Neuronal stem cell (in vitro differentiated cells): ENCODE data around the gene MYG1.
A peak's percentile ranks its signal among the peaks of the same experiment; 100 is the strongest.

Source experiments
- DNase-seq: peaks from one replicate; pipeline ENCODE4 v3.0.0-alpha.2; 2013; ENCODE audit warnings: low spot score
- H2AFZ ChIP-seq: one replicate; pipeline ENCODE4 v1.6.1; 2013; ENCODE audit warnings: mild to moderate bottlenecking, low read length, inconsistent platforms
- H2AK5ac ChIP-seq: 2 replicates; pipeline ENCODE4 v1.6.1; 2013; ENCODE audit warnings: low read depth, mild to moderate bottlenecking, inconsistent platforms, low read length, moderate library complexity, mixed read lengths
- H2BK120ac ChIP-seq: 2 replicates; pipeline ENCODE4 v1.6.1; 2013; ENCODE audit warnings: low read depth, mild to moderate bottlenecking, inconsistent platforms, low read length, moderate library complexity, mixed read lengths
- H2BK12ac ChIP-seq: one replicate; pipeline ENCODE4 v1.6.1; 2013; ENCODE audit warnings: low read length, inconsistent platforms
- H2BK15ac ChIP-seq: 2 replicates; pipeline ENCODE4 v1.6.1; 2013; ENCODE audit warnings: mild to moderate bottlenecking, low read length, inconsistent platforms, mixed read lengths
- H2BK5ac ChIP-seq: one replicate; pipeline ENCODE4 v1.6.1; 2013; ENCODE audit warnings: inconsistent platforms, mild to moderate bottlenecking, low read length, moderate library complexity
- H3K14ac ChIP-seq: one replicate; pipeline ENCODE4 v1.6.1; 2013; ENCODE audit warnings: low read length, inconsistent platforms
- H3K18ac ChIP-seq: 2 replicates; pipeline ENCODE4 v1.6.1; 2013; ENCODE audit warnings: low read length, inconsistent platforms
- H3K23ac ChIP-seq: 2 replicates; pipeline ENCODE4 v1.6.1; 2013; ENCODE audit warnings: low read depth, mild to moderate bottlenecking, mixed read lengths, low read length, inconsistent platforms; ENCODE audit not compliant: poor library complexity
- H3K27ac ChIP-seq: replicated peaks from 3 replicates; pipeline ENCODE4 v1.5.1; 2013; ENCODE audit warnings: low read length, inconsistent platforms
- H3K27me3 ChIP-seq, 3 experiments: 2 replicates each; pipeline ENCODE4 v1.6.1; 2013; ENCODE audit warnings: low read length in 3 of 3, mild to moderate bottlenecking in 2 of 3, inconsistent platforms in 1 of 3, low read depth in 1 of 3, mixed read lengths in 1 of 3, moderate library complexity in 1 of 3; ENCODE audit not compliant: control insufficient read depth in 3 of 3, insufficient read depth in 3 of 3
- H3K36me3 ChIP-seq, 2 donors: replicated peaks in 1 of 2; 2 replicates each; pipeline ENCODE4 v1.6.1; 2013; ENCODE audit warnings: low read length in 2 of 2; ENCODE audit not compliant: control insufficient read depth in 2 of 2, insufficient read depth in 2 of 2
- H3K4ac ChIP-seq: 2 replicates; pipeline ENCODE4 v1.6.1; 2013; ENCODE audit warnings: inconsistent platforms, mild to moderate bottlenecking, low read length, moderate library complexity
- H3K4me1 ChIP-seq, 2 donors: 1 replicate in 1 of 2; 2 replicates in 1 of 2; pipeline ENCODE4 v1.6.1; 2013; ENCODE audit warnings: low read length in 2 of 2, low read depth in 1 of 2; ENCODE audit not compliant: control insufficient read depth in 2 of 2, insufficient read depth in 1 of 2
- H3K4me2 ChIP-seq: one replicate; pipeline ENCODE4 v1.6.1; 2013; ENCODE audit warnings: mild to moderate bottlenecking, low read length, inconsistent platforms; ENCODE audit not compliant: insufficient read depth, poor library complexity, severe bottlenecking
- H3K4me3 ChIP-seq, 2 donors: 2 replicates each; pipeline ENCODE4 v1.5.1; 2013; ENCODE audit warnings: low read length in 2 of 2, mild to moderate bottlenecking in 2 of 2, inconsistent platforms in 1 of 2, moderate library complexity in 1 of 2
- H3K79me1 ChIP-seq: one replicate; pipeline ENCODE4 v1.6.1; 2013; ENCODE audit warnings: low read depth, mild to moderate bottlenecking, inconsistent platforms, low read length, moderate library complexity
- H3K9ac ChIP-seq: one replicate; pipeline ENCODE4 v1.6.1; 2013; ENCODE audit warnings: mild to moderate bottlenecking, low read depth, low read length, inconsistent platforms; ENCODE audit not compliant: poor library complexity
- H3K9me3 ChIP-seq, 2 donors: replicated peaks in 1 of 2; 2 replicates each; pipeline versions ENCODE3 to v1.6.1; 2013; ENCODE audit warnings: low read length in 2 of 2, mild to moderate bottlenecking in 2 of 2, inconsistent platforms in 1 of 2, low read depth in 1 of 2, mixed read lengths in 1 of 2, moderate library complexity in 1 of 2; ENCODE audit not compliant: control insufficient read depth in 2 of 2, insufficient read depth in 1 of 2
- H4K8ac ChIP-seq: one replicate; pipeline ENCODE4 v1.6.1; 2013; ENCODE audit warnings: low read depth, mild to moderate bottlenecking, inconsistent platforms, low read length, moderate library complexity
- H4K91ac ChIP-seq: one replicate; pipeline ENCODE4 v1.6.1; 2013; ENCODE audit warnings: low read length, low read depth, mild to moderate bottlenecking, inconsistent platforms; ENCODE audit not compliant: poor library complexity
- WGBS, 2 donors: extraction: QIAGEN DNeasy Blood & Tissue Kit; methylation state at CpG; one replicate each; pipeline ENCODE4 v1.1.7; 2013; ENCODE audit warnings: missing lambda C conversion rate in 2 of 2, mixed read lengths in 1 of 2; ENCODE audit not compliant: insufficient read length in 2 of 2, insufficient replicate concordance in 1 of 2; ENCODE audit errors: extremely low coverage in 2 of 2; 5-methylcytosine and 5-hydroxymethylcytosine counted together

MYG1 gene

DNA sequence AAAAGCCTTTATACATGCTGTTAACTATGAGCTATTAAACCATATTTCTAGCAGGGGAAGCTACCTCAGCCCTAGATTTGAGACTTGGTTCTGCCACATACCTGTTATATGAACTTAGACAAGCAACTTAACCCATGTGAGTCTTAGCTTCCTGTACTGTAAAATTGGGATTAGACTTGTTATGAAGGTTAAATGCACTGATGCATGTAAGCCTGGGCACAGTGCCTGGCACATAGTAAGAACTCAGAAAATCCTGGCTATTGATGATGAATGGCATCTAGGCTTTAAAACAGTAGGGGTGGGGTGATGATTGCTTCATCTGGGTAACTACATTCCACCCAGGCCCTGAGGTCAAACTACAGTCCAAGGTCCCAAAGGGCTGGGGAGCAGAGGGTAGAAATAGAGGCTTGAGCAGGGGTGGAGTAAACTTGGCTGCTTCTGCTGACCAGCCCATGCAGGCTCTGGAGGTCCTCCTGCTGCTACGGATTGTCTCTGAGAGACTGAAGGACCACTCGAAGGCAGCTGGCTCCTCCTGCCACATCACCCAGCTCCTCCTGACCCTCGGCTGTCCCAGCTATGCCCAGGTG is 20.1 kb upstream of the MYG1 start:
- Histone ChIP-seq H2BK12ac (no peak overlapping the region), H2AK5ac (no peak overlapping the region), H3K14ac (no peak overlapping the region)

DNA sequence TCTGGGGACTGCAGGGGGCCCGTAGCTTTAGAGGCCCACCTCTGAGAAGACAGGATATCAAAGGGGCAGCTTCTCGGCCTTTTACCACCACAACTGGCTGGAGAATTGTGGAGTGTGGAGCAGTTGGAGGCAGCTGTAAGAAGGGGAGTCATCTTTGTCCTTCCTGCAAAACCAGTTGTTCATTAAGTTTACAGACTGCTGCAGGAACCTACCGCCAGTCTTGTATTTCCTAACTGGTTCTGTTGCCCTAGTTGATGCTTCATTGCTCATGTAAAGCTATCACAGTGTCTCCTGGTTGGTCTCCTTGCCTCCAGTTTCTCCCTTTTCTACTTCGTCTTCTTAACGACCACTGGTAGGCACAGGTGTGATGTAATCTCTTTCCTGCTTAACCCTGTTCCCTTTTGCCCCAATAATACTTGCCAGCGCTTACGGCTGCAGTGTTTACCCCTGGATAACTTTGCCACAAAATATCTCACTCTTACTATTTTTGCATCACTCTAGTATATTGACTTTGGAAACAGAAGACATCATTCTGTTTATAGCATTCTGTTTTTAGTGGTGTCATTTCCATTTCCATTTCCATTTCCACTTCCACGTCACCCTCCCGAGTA is 19.5 kb upstream of the MYG1 start:
- H2BK12ac ChIP-seq, result no peak overlapping the region
- no peak for DNase-seq
- no peak overlapping the region for H4K91ac ChIP-seq
- H2AK5ac ChIP-seq, result no peak overlapping the region
- no peak overlapping the region for H3K14ac ChIP-seq
- H3K36me3 ChIP-seq, result peaks cover 69 to 92% of the 10 kb centered on the region in 2 donors
- H3K4me1 ChIP-seq, result no peaks in the 10 kb centered on the region
- no peak overlapping the region for H3K23ac ChIP-seq
- H2AFZ ChIP-seq, result no peak overlapping the region
- no peak overlapping the region for H3K9ac ChIP-seq
- no peak overlapping the region for H3K4ac ChIP-seq
- H2BK15ac ChIP-seq, result no peak overlapping the region
- H3K27ac ChIP-seq, result no peak overlapping the region
- H3K4me2 ChIP-seq, result no peak overlapping the region
- no peak overlapping the region for H2BK120ac ChIP-seq
- no peak overlapping the region for H2BK5ac ChIP-seq
- H3K18ac ChIP-seq, result no peak overlapping the region
- H3K9me3 ChIP-seq, result peaks cover 0 to 2% of the 10 kb centered on the region in 2 donors
- WGBS, 2 donors, result no CpG with 5 or more reads among the region's 9 CpGs
- H4K8ac ChIP-seq, result no peak overlapping the region
- H3K79me1 ChIP-seq, result no peaks in the 10 kb centered on the region
- no peaks in the 10 kb centered on the region for H3K27me3 ChIP-seq
- H3K4me3 ChIP-seq, result no peak overlapping the region

More for the DNA sequence above, 20.1 kb upstream of the MYG1 start:
- Histone ChIP-seq H3K36me3 (peaks cover 71 to 93% of the 10 kb centered on the region in 2 donors), H3K27me3 (no peaks in the 10 kb centered on the region), H4K8ac (no peak overlapping the region), H2BK5ac (no peak overlapping the region), H4K91ac (no peak overlapping the region), H2AFZ (no peak overlapping the region), H3K4me2 (no peak overlapping the region), H3K23ac (no peak overlapping the region), H3K4me1 (no peaks in the 10 kb centered on the region), H3K4me3 (no peak overlapping the region), H3K9me3 (peaks cover 0 to 2% of the 10 kb centered on the region in 2 donors), H3K9ac (no peak overlapping the region), H3K4ac (no peak overlapping the region), H3K18ac (no peak overlapping the region), H3K79me1 (peaks cover 4% of the 10 kb centered on the region), H3K27ac (no peak overlapping the region), H2BK15ac (no peak overlapping the region), H2BK120ac (no peak overlapping the region)
- WGBS, 2 donors, result no CpG with 5 or more reads among the region's 3 CpGs
- no peak for DNase-seq

DNA sequence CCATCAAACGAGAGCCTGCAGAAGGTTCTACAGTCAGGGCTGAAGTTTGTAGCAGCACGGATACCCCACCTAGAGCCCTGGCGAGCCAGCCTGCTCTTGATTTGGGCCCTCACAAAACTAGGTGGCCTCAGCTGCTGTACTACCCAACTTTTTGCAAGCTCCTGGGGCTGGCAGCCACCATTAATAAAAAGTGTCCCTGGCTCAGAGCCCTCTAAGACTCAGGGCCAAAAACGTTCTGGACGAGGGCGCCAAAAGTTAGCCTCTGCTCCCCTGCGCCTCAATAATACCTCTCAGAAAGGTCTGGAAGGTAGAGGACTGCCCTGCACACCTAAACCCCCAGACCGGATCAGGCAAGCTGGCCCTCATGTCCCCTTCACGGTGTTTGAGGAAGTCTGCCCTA is 13.0 kb upstream of the MYG1 start:
- Histone ChIP-seq H2BK120ac (no peak overlapping the region), H3K9ac (no peak overlapping the region), H3K9me3 (no peaks in the 10 kb centered on the region), H2AK5ac (no peak overlapping the region), H4K91ac (no peak overlapping the region), H3K23ac (no peak overlapping the region), H3K79me1 (no peaks in the 10 kb centered on the region), H3K4me3 (no peak overlapping the region), H3K18ac (no peak overlapping the region), H4K8ac (no peak overlapping the region), H2AFZ (no peak overlapping the region), H3K27me3 (no peaks in the 10 kb centered on the region), H3K27ac (no peak overlapping the region), H3K4ac (no peak overlapping the region), H2BK15ac (no peak overlapping the region), H3K36me3 (peaks cover 71 to 91% of the 10 kb centered on the region in 2 donors), H3K4me2 (no peak overlapping the region), H2BK12ac (no peak overlapping the region), H3K4me1 (no peaks in the 10 kb centered on the region), H2BK5ac (no peak overlapping the region), H3K14ac (no peak overlapping the region)
- no CpG with 5 or more reads among the region's 9 CpGs for WGBS, 2 donors
- no peak for DNase-seq

DNA sequence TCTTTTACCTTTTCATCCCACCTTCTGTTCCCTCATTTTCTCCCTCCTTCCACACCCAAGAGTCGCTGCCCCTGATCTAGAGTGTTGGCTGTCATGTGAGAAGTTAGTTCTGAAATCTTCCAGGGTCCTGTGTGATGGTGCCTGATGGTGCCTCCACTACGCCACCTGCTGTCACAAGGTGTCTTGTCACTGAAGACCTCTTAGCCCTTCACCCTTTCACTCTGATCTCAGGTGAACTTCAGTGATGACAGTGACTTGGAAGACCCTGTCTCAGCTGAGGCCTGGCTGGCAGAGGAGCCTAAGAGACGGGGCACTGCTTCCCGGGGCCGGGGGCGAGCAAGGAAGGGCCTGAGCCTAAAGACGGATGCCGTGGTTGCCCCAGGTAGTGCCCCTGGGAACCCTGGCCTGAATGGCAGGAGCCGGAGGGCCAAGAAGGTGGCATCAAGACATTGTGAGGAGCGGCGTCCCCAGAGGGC is 11.7 kb upstream of the MYG1 start:
- no peak overlapping the region for H3K4me3 ChIP-seq
- H3K14ac ChIP-seq, result no peak overlapping the region
- no peak overlapping the region for H3K4ac ChIP-seq
- H2BK120ac ChIP-seq, result no peak overlapping the region
- H3K27me3 ChIP-seq, result no peaks in the 10 kb centered on the region
- DNase-seq, result peak; percentile 39
- H3K4me1 ChIP-seq, result no peaks in the 10 kb centered on the region
- H3K79me1 ChIP-seq, result no peaks in the 10 kb centered on the region
- no peak overlapping the region for H3K4me2 ChIP-seq
- H2AK5ac ChIP-seq, result no peak overlapping the region
- H2BK12ac ChIP-seq, result no peak overlapping the region
- no peak overlapping the region for H3K18ac ChIP-seq
- H3K23ac ChIP-seq, result no peak overlapping the region
- no peak overlapping the region for H4K8ac ChIP-seq
- peaks cover 73 to 91% of the 10 kb centered on the region in 2 donors for H3K36me3 ChIP-seq
- no peak overlapping the region for H3K9ac ChIP-seq
- H4K91ac ChIP-seq, result no peak overlapping the region
- no peaks in the 10 kb centered on the region for H3K9me3 ChIP-seq
- H3K27ac ChIP-seq, result no peak overlapping the region
- no peak overlapping the region for H2AFZ ChIP-seq
- H2BK15ac ChIP-seq, result no peak overlapping the region
- WGBS, 2 donors, result no CpG with 5 or more reads among the region's 11 CpGs
- no peak overlapping the region for H2BK5ac ChIP-seq
